HG02642 (cell line): ENCODE measurements around the gene SULT1A2.
"Not testable (repeated sequence)": the region's sequence is repeated elsewhere in the genome, so short reads cannot be mapped to it uniquely, and the experiment has no call there.

Experiments used
- ATAC-seq: cut with Tn5 transposase; IDR thresholded peaks from one replicate; pipeline ENCODE4 v1.9.1; 2021; ENCODE audit warnings: mild to moderate bottlenecking; ENCODE audit not compliant: unreplicated experiment, poor library complexity

Gene SULT1A2

GRCh38 chr16:28592511-28592910 is 4.3 kb downstream of the SULT1A2 start:
- ATAC-seq: no peak

GRCh38 chr16:28591355-28591754 is 5.5 kb downstream of the SULT1A2 start:
- ATAC-seq: no peak

GRCh38 chr16:28590384-28591340 is 6.2 kb downstream of the SULT1A2 start:
- no peak for ATAC-seq

- ATAC-seq: no peak
Observed at GRCh38 chr16:28589930-28590329, 6.9 kb downstream of the SULT1A2 start.

- no peak for ATAC-seq
Observed at GRCh38 chr16:28589069-28589468, 7.8 kb downstream of the SULT1A2 start.

GRCh38 chr16:28587386-28587785 is 9.5 kb downstream of the SULT1A2 start:
- ATAC-seq: no peak

GRCh38 chr16:28586466-28586865 is 10.4 kb downstream of the SULT1A2 start:
- no peak for ATAC-seq

- no peak for ATAC-seq
Observed at GRCh38 chr16:28585674-28586073, 11.2 kb downstream of the SULT1A2 start.

GRCh38 chr16:28580726-28581315 is 16.0 kb downstream of the SULT1A2 start:
- ATAC-seq: no peak

- no peak for ATAC-seq
Observed at GRCh38 chr16:28575446-28576109, 21.3 kb downstream of the SULT1A2 start.

- no peak for ATAC-seq
Observed at GRCh38 chr16:28574925-28575324, 21.9 kb downstream of the SULT1A2 start.

GRCh38 chr16:28573738-28574718 is 22.8 kb downstream of the SULT1A2 start:
- no peak for ATAC-seq

GRCh38 chr16:28572696-28573510 is 23.9 kb downstream of the SULT1A2 start:
- ATAC-seq: no peak

GRCh38 chr16:28569968-28570752 is 26.7 kb downstream of the SULT1A2 start:
- ATAC-seq: no peak

- no peak for ATAC-seq
Observed at GRCh38 chr16:28569021-28569420, 27.8 kb downstream of the SULT1A2 start.

GRCh38 chr16:28567292-28567691 is 29.6 kb downstream of the SULT1A2 start:
- ATAC-seq: no peak

GRCh38 chr16:28566233-28566925 is 30.5 kb downstream of the SULT1A2 start:
- ATAC-seq: not testable (repeated sequence)

GRCh38 chr16:28563218-28563617 is 33.6 kb downstream of the SULT1A2 start:
- ATAC-seq: no peak
